Hepatocyte (in vitro differentiated cells): ENCODE data around the gene TMOD2. TPM values are rescaled to one million over a fixed set of nuclear protein-coding genes. Genes with fewer than 3 reads are reported as not detected.

Experiments used
- DNase-seq: peaks from one replicate; pipeline ENCODE4 v3.0.0-alpha.2; 2016; ENCODE audit warnings: low spot score
- H2AFZ ChIP-seq: fragments of 200-600 bp; sonication (generic); 2 replicates; pipeline ENCODE4 v1.6.0; 2016; ENCODE audit warnings: antibody characterized with exemption, mild to moderate bottlenecking
- H3K27ac ChIP-seq: fragments of 200-600 bp; sonication (generic); 2 replicates; pipeline ENCODE4 v1.5.1; 2016; ENCODE audit warnings: mild to moderate bottlenecking
- H3K27me3 ChIP-seq: fragments of 200-600 bp; sonication (generic); 2 replicates; pipeline ENCODE4 v1.6.1; 2016
- H3K36me3 ChIP-seq: fragments of 200-600 bp; sonication (generic); replicated peaks from 2 replicates; pipeline ENCODE4 v1.5.1; 2016; ENCODE audit warnings: low read depth; ENCODE audit not compliant: insufficient read depth
- H3K4me1 ChIP-seq: fragments of 200-600 bp; sonication (generic); 2 replicates; pipeline ENCODE4 v1.5.1; 2016; ENCODE audit warnings: mild to moderate bottlenecking, moderate library complexity; ENCODE audit not compliant: insufficient read depth
- H3K4me2 ChIP-seq: fragments of 200-600 bp; sonication (generic); 2 replicates; pipeline ENCODE4 v1.6.0; 2016
- H3K4me3 ChIP-seq: fragments of 200-600 bp; sonication (generic); 2 replicates; pipeline ENCODE4 v1.5.1; 2016; ENCODE audit warnings: mild to moderate bottlenecking
- H3K79me2 ChIP-seq: fragments of 200-600 bp; sonication (generic); 2 replicates; pipeline ENCODE4 v1.6.0; 2017; ENCODE audit warnings: mild to moderate bottlenecking
- H3K9me2 ChIP-seq: fragments of 200-600 bp; sonication (generic); replicated peaks from 2 replicates; pipeline ENCODE4 v1.6.0; 2017; ENCODE audit warnings: mild to moderate bottlenecking; ENCODE audit not compliant: insufficient read depth
- H3K9me3 ChIP-seq: fragments of 200-600 bp; sonication (generic); 2 replicates; pipeline ENCODE4 v1.5.1; 2016; ENCODE audit warnings: low read depth, mild to moderate bottlenecking
- H4K20me1 ChIP-seq: fragments of 200-600 bp; sonication (generic); 2 replicates; pipeline ENCODE4 v1.6.0; 2016; ENCODE audit warnings: mild to moderate bottlenecking; ENCODE audit not compliant: insufficient read depth, poor library complexity, severe bottlenecking
- EZH2 ChIP-seq: fragments of 200-600 bp; sonication (generic); IDR thresholded peaks from 2 replicates; pipeline ENCODE4 v1.6.1; 2016; ENCODE audit warnings: antibody characterized with exemption, mild to moderate bottlenecking, borderline replicate concordance
- EZH2phosphoT487 ChIP-seq: fragments of 200-600 bp; sonication (generic); IDR thresholded peaks from one replicate; pipeline ENCODE4 v1.6.1; 2018; ENCODE audit warnings: antibody characterized with exemption, mild to moderate bottlenecking, low read depth, moderate library complexity; ENCODE audit not compliant: unreplicated experiment, severe bottlenecking
- WGBS: methylation state at CpG from one replicate; pipeline ENCODE4 v1.1.6; 2016; ENCODE audit warnings: low lambda C conversion rate; ENCODE audit errors: missing lambda C conversion rate; 5-methylcytosine and 5-hydroxymethylcytosine counted together
- polyA plus RNA-seq: library from polyadenylated mRNA; unstranded; fragments of >200 nt; fragmentation: Nextera tagmentation; extraction: Ambion mirVana; gene quantifications from 2 replicates; pipeline ENCODE4 v1.2.1, GENCODE V29; 2016
- total RNA-seq: library from RNA; depleted of rRNA; stranded (reverse); fragments of >200 nt; gene quantifications from 2 replicates; pipeline ENCODE4 v1.2.3, GENCODE V29; 2014
- TF ChIP-seq, protein P1 (sequence below): fragments of 200-600 bp; sonication (generic); IDR thresholded peaks from 2 replicates; pipeline ENCODE4 v1.5.1; 2016; ENCODE audit warnings: antibody characterized with exemption, mild to moderate bottlenecking; ENCODE audit not compliant: poor library complexity

Gene TMOD2
- total and polyA plus RNA-seq, 2 experiments from 2014 or later: 1.7 to 2.9 TPM

DNA sequence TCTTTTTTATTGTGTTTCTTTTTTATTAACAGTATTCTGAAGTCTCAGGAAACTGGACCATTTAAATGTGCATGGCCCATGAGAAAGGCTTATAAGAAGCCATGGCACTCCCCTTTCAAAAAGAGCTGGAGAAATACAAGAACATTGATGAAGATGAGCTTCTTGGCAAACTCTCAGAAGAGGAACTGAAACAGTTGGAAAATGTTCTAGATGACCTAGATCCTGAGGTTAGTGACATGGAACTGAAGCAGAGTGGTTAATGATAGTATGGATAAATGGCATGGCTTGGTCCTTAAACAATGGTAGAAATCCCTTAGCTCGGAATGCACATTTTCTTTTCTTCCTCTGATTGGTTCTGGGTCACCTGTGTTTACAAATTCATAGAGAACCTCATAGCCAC, 14.9 kb downstream of the TMOD2 start:
- no peaks in the 10 kb centered on the region for H3K4me1 ChIP-seq
- 87% methylated on average over 1 of the region's 1 CpG for WGBS
- H2AFZ ChIP-seq: no peak overlapping the region
- H3K4me3 ChIP-seq: no peak overlapping the region
- H3K27ac ChIP-seq: no peak overlapping the region
- H4K20me1 ChIP-seq: no peaks in the 10 kb centered on the region
- no peaks in the 10 kb centered on the region for H3K9me2 ChIP-seq
- H3K4me2 ChIP-seq: no peak overlapping the region
- H3K9me3 ChIP-seq: no peaks in the 10 kb centered on the region
- no peaks in the 10 kb centered on the region for H3K27me3 ChIP-seq
- H3K36me3 ChIP-seq: no peaks in the 10 kb centered on the region
- no peaks in the 10 kb centered on the region for H3K79me2 ChIP-seq
- DNase-seq: no peak
- TF ChIP-seq EZH2 (no peak), EZH2phosphoT487 (no peak)
- TF ChIP-seq, protein P1, sequence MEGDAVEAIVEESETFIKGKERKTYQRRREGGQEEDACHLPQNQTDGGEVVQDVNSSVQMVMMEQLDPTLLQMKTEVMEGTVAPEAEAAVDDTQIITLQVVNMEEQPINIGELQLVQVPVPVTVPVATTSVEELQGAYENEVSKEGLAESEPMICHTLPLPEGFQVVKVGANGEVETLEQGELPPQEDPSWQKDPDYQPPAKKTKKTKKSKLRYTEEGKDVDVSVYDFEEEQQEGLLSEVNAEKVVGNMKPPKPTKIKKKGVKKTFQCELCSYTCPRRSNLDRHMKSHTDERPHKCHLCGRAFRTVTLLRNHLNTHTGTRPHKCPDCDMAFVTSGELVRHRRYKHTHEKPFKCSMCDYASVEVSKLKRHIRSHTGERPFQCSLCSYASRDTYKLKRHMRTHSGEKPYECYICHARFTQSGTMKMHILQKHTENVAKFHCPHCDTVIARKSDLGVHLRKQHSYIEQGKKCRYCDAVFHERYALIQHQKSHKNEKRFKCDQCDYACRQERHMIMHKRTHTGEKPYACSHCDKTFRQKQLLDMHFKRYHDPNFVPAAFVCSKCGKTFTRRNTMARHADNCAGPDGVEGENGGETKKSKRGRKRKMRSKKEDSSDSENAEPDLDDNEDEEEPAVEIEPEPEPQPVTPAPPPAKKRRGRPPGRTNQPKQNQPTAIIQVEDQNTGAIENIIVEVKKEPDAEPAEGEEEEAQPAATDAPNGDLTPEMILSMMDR: no peak

DNA sequence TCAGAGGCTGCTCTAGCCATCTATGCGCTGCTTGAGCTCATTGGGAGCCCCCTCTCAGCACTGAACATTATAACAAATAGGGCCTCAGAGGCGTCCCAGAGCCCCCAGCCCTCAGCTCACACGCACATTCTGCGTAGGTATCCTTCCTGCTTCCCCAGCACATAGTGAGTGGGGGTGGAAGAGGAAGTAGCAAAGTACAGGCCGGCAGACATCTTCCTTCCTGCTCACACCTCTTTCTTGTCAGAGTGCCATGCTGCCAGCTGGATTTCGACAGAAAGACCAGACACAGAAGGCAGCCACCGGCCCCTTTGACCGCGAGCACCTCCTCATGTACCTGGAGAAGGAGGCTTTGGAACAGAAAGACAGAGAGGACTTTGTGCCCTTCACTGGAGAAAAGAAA, 16.6 kb downstream of the TMOD2 start:
- H3K27me3 ChIP-seq: no peaks in the 10 kb centered on the region
- TF ChIP-seq, protein P1: no peak
- TF ChIP-seq EZH2: no peak
- no peak for TF ChIP-seq EZH2phosphoT487
- no peaks in the 10 kb centered on the region for H3K9me3 ChIP-seq
- no peak overlapping the region for H2AFZ ChIP-seq
- H3K79me2 ChIP-seq: no peaks in the 10 kb centered on the region
- H3K4me1 ChIP-seq: no peaks in the 10 kb centered on the region
- H4K20me1 ChIP-seq: no peaks in the 10 kb centered on the region
- no peaks in the 10 kb centered on the region for H3K36me3 ChIP-seq
- no peak overlapping the region for H3K4me3 ChIP-seq
- H3K9me2 ChIP-seq: no peaks in the 10 kb centered on the region
- 88% methylated on average over 9 of the region's 9 CpGs for WGBS
- DNase-seq: no peak
- no peak overlapping the region for H3K4me2 ChIP-seq
- H3K27ac ChIP-seq: no peak overlapping the region

DNA sequence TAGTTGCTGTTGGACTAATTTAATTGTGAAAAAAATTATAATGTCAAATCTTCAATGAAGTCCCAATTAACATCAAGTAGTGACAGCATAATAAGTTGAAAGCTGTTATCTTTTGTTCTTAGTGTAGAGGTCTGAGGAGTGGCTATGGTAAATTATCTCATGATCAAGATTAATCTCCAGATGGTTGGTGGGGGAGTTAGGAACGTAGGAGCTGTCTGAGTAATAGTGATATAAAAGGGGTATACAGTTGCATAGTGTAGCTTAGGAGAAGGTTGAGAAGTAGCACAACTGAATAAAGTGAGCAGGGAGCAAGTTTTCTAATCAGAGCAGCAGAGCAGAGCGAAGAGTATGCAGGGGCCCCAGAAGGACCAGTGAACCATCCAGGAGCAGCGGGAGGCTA, 19.5 kb downstream of the TMOD2 start:
- H3K4me1 ChIP-seq: no peaks in the 10 kb centered on the region
- no peaks in the 10 kb centered on the region for H3K9me3 ChIP-seq
- TF ChIP-seq EZH2phosphoT487 (no peak), EZH2 (no peak)
- TF ChIP-seq, protein P1: no peak
- no peak overlapping the region for H2AFZ ChIP-seq
- H4K20me1 ChIP-seq: no peaks in the 10 kb centered on the region
- no peak overlapping the region for H3K4me2 ChIP-seq
- no peaks in the 10 kb centered on the region for H3K9me2 ChIP-seq
- 81% methylated on average over 3 of the region's 3 CpGs for WGBS
- no peak overlapping the region for H3K27ac ChIP-seq
- no peaks in the 10 kb centered on the region for H3K27me3 ChIP-seq
- no peak for DNase-seq
- H3K4me3 ChIP-seq: no peak overlapping the region
- no peaks in the 10 kb centered on the region for H3K36me3 ChIP-seq
- no peaks in the 10 kb centered on the region for H3K79me2 ChIP-seq

DNA sequence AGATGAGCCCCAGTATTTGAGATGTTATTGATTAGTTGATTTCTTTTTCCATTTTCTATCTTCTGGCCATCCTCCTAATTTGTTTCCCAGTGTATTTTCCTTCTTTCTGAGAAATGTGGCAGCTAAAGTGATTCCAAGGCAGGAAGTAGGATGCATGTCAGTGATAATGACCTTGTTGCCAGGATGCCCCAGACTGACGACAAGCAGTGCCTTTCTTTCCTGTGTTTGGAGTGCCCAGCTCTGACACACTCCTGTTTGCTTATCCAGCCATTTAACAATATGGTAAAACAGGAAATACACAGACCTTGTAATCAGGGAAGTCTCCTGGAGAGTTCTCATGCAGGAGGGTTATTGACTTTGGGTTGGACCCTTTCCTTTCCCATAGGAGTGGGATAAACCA, 20.4 kb downstream of the TMOD2 start:
- Histone ChIP-seq H3K4me1 (no peaks in the 10 kb centered on the region), H3K79me2 (no peaks in the 10 kb centered on the region), H2AFZ (no peak overlapping the region), H3K4me2 (no peak overlapping the region), H3K9me3 (no peaks in the 10 kb centered on the region), H3K36me3 (no peaks in the 10 kb centered on the region), H3K9me2 (no peaks in the 10 kb centered on the region), H3K27ac (no peak overlapping the region), H4K20me1 (no peaks in the 10 kb centered on the region), H3K27me3 (no peaks in the 10 kb centered on the region), H3K4me3 (no peak overlapping the region)
- WGBS: 59% methylated on average over 1 of the region's 1 CpG
- DNase-seq: no peak
- no peak for TF ChIP-seq EZH2
- TF ChIP-seq EZH2phosphoT487: no peak
- TF ChIP-seq, protein P1: no peak
